Gastroesophageal sphincter (tissue), 4 donors: ENCODE data around the gene KAT6B. TPM values are rescaled to one million over a fixed set of nuclear protein-coding genes. Genes with fewer than 3 reads are reported as not detected.

Source experiments
- ATAC-seq: fragments of 150-250 bp; one replicate; pipeline ENCODE4 v1.9.1; 2016; ENCODE audit warnings: mild to moderate bottlenecking, moderate library complexity
- H3K27ac ChIP-seq, 4 donors: fragments of 200-600 bp; sonication (generic) in 3 of 4; 1 replicate in 3 of 4; 2 replicates in 1 of 4; pipeline ENCODE4 v1.5.1; 2016 to 2019
- H3K27me3 ChIP-seq: fragments of 200-600 bp; sonication (generic); one replicate; pipeline ENCODE4 v1.5.1; 2019
- H3K36me3 ChIP-seq, 2 donors: fragments of 200-600 bp; sonication (generic); one replicate each; pipeline ENCODE4 v1.5.1; 2019; ENCODE audit warnings: control low read depth in 1 of 2
- H3K4me1 ChIP-seq, 3 donors: fragments of 200-600 bp; sonication (generic); 1 replicate in 2 of 3; 2 replicates in 1 of 3; pipeline ENCODE4 v1.5.1; 2016 to 2019; ENCODE audit warnings: control low read depth in 2 of 3
- H3K4me3 ChIP-seq, 2 donors: fragments of 200-600 bp; sonication (generic); one replicate each; pipeline ENCODE4 v1.5.1; 2019; ENCODE audit warnings: mild to moderate bottlenecking in 1 of 2, moderate library complexity in 1 of 2
- H3K9me3 ChIP-seq, 3 donors: fragments of 200-600 bp; sonication (generic); one replicate each; pipeline ENCODE4 v1.5.1; 2017 to 2019; ENCODE audit warnings: control low read depth in 2 of 3
- CTCF ChIP-seq, 4 experiments: fragments of 200-600 bp in 2 of 4; fragments of 450-650 bp in 2 of 4; sonication (generic) in 1 of 4; IDR thresholded peaks; one replicate each; pipeline ENCODE4 v1.5.1; 2017 to 2019; ENCODE audit warnings: antibody characterized with exemption in 4 of 4, mild to moderate bottlenecking in 2 of 4, moderate library complexity in 2 of 4
- EP300 ChIP-seq: sonication (generic); formaldehyde crosslinking; IDR thresholded peaks from one replicate; pipeline ENCODE4 v1.6.1; 2017; ENCODE audit warnings: antibody characterized with exemption, mild to moderate bottlenecking
- POLR2A ChIP-seq, 2 donors: fragments of 450-650 bp; IDR thresholded peaks; one replicate each; pipeline ENCODE4 v1.6.1; 2017; ENCODE audit warnings: antibody characterized with exemption in 2 of 2, mild to moderate bottlenecking in 2 of 2, moderate library complexity in 1 of 2
- POLR2AphosphoS5 ChIP-seq: sonication (generic); formaldehyde crosslinking; IDR thresholded peaks from one replicate; pipeline ENCODE4 v1.6.1; 2017; ENCODE audit warnings: antibody characterized with exemption
- WGBS, 2 donors: methylation state at CpG; one replicate each; pipeline ENCODE4 v1.1.5; 2018; ENCODE audit warnings: low coverage in 1 of 2; 5-methylcytosine and 5-hydroxymethylcytosine counted together
- total RNA-seq, 4 donors: library from RNA; depleted of rRNA; stranded (reverse); fragments of >200 nt; gene quantifications; one replicate each; pipeline ENCODE4 v1.1.0, GENCODE V29; 2016

KAT6B gene
- total RNA-seq, 4 donors from 2014 or later = 35.8 to 107 (median 82.9) TPM

- Histone ChIP-seq H3K27me3 (no peaks in the 10 kb centered on the region), H3K36me3 (peaks cover 0 to 13% of the 10 kb centered on the region in 2 donors), H3K4me3 (no peak overlapping the region), H3K4me1 (peaks cover 0 to 71% (median 2%) of the 10 kb centered on the region in 3 donors), H3K9me3 (no peaks in the 10 kb centered on the region), H3K27ac (peak overlapping the region in 1 of 4 donors; percentile 21)
- no peak for ATAC-seq
- TF ChIP-seq EP300 (no peak), POLR2AphosphoS5 (no peak), POLR2A (IDR thresholded peaks at IDR 0.05) (no peak), CTCF (IDR thresholded peaks at IDR 0.05) (no peak)
- WGBS, 2 donors = 38 to 63% methylated on average over 2 to 4 of the region's 5 CpGs
Observed at GRCh38 chr10:75015442-75015841, 189.0 kb downstream of the KAT6B start.

- peaks cover 0 to 22% of the 10 kb centered on the region in 2 donors for H3K36me3 ChIP-seq
- no peak overlapping the region for H3K4me3 ChIP-seq
- WGBS, 2 donors = 0 to 20% methylated on average over 1 to 2 of the region's 3 CpGs
- TF ChIP-seq CTCF (IDR thresholded peaks at IDR 0.05) (no peak), EP300 (no peak), POLR2AphosphoS5 (no peak), POLR2A (IDR thresholded peaks at IDR 0.05) (no peak)
- no peaks in the 10 kb centered on the region for H3K27me3 ChIP-seq
- ATAC-seq = no peak
- H3K27ac ChIP-seq = peak overlapping the region; percentile 25 to 60 (median 50)
- peaks cover 0 to 72% (median 2%) of the 10 kb centered on the region in 3 donors for H3K4me1 ChIP-seq
- H3K9me3 ChIP-seq = no peaks in the 10 kb centered on the region
Observed at GRCh38 chr10:75016325-75016724, 189.9 kb downstream of the KAT6B start.

- WGBS, 2 donors = 100% methylated on average over 3 of the region's 6 CpGs; no CpG with 5 or more reads in 1 of the 2 donors
- no peaks in the 10 kb centered on the region for H3K9me3 ChIP-seq
- peaks cover 0 to 37% of the 10 kb centered on the region in 2 donors for H3K36me3 ChIP-seq
- no peaks in the 10 kb centered on the region for H3K27me3 ChIP-seq
- H3K4me3 ChIP-seq = no peak overlapping the region
- no peak for ATAC-seq
- H3K27ac ChIP-seq = no peak overlapping the region
- TF ChIP-seq POLR2AphosphoS5 (no peak), EP300 (no peak), POLR2A (IDR thresholded peaks at IDR 0.05) (no peak)
- H3K4me1 ChIP-seq = peaks cover 0 to 85% (median 2%) of the 10 kb centered on the region in 3 donors
Observed at GRCh38 chr10:75018251-75018650, 191.9 kb downstream of the KAT6B start.

- WGBS, 2 donors = 75 to 76% methylated on average over 2 to 5 of the region's 8 CpGs
- no peak for ATAC-seq
- no peak overlapping the region for H3K4me3 ChIP-seq
Observed at GRCh38 chr10:75018686-75019307, 192.4 kb downstream of the KAT6B start.

GRCh38 chr10:75019370-75019769 lies 193.0 kb downstream of the KAT6B start:
- Histone ChIP-seq H3K27ac (no peak overlapping the region), H3K36me3 (peaks cover 0 to 39% of the 10 kb centered on the region in 2 donors), H3K9me3 (no peaks in the 10 kb centered on the region), H3K4me1 (peaks cover 0 to 74% (median 2%) of the 10 kb centered on the region in 3 donors), H3K27me3 (no peaks in the 10 kb centered on the region), H3K4me3 (no peak overlapping the region)
- no peak for TF ChIP-seq POLR2AphosphoS5
- peak in 2 of 4 experiments; percentile 24 to 52 for TF ChIP-seq CTCF (IDR thresholded peaks at IDR 0.05)
- no peak for ATAC-seq
- WGBS, 2 donors = 39 to 54% methylated on average over 2 of the region's 2 CpGs

More at GRCh38 chr10:75018686-75019307, 192.4 kb downstream of the KAT6B start:
- no peaks in the 10 kb centered on the region for H3K9me3 ChIP-seq
- H3K27me3 ChIP-seq = no peaks in the 10 kb centered on the region
- peaks cover 0 to 79% (median 2%) of the 10 kb centered on the region in 3 donors for H3K4me1 ChIP-seq
- H3K27ac ChIP-seq = no peak overlapping the region
- H3K36me3 ChIP-seq = peaks cover 0 to 39% of the 10 kb centered on the region in 2 donors
- TF ChIP-seq POLR2AphosphoS5 = no peak
- TF ChIP-seq EP300 = no peak
- no peak for TF ChIP-seq POLR2A (IDR thresholded peaks at IDR 0.05)
- no peak for TF ChIP-seq CTCF (IDR thresholded peaks at IDR 0.05)
